Measurements from ENCODE around the gene ZDHHC4.

The ZDHHC4 gene

DNA sequence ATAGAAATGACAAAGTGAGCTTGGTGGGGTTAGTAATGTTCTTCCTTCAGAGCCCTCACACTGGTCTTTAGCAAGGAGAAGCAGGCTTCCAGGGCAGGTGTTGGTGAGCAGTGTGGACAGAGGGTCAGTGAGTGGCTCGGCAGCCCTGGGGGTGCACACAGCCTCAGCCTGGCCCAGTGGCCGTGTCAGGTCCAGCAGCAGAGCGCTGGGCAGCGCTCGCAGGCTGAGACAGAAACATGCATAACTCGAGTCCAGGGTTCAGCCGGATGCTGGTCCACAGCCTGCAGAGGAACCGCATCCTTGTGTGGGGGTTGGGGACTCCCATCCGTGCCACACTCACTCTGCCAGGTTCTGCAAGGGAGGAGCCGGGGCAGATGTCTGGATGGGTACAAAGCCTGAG, 27.2 kb downstream of the ZDHHC4 start:
- Histone ChIP-seq H3K4me2 (ENCODE audit: low read length) (no peak overlapping the region), H3K4me3 (ENCODE audit: low read length) (no peak overlapping the region), H3K27ac (ENCODE audit: low read length) (no peak overlapping the region), H3K79me2 (ENCODE audit: low read length) (no peaks in the 10 kb centered on the region), H3K4me1 (ENCODE audit: low read length) (no peaks in the 10 kb centered on the region), H4K20me1 (ENCODE audit: insufficient read depth, low read length) (no peaks in the 10 kb centered on the region), H3K9ac (ENCODE audit: low read length) (no peak overlapping the region), H2AFZ (ENCODE audit: low read depth, low read length) (no peak overlapping the region), H3K27me3 (ENCODE audit: low read depth, low read length) (no peaks in the 10 kb centered on the region), H3K9me3 (ENCODE audit: insufficient read depth, low read length) (no peaks in the 10 kb centered on the region), H3K36me3 (replicated peaks; ENCODE audit: low read depth, low read length) (peaks cover 12% of the 10 kb centered on the region)
- TF ChIP-seq, protein P1, sequence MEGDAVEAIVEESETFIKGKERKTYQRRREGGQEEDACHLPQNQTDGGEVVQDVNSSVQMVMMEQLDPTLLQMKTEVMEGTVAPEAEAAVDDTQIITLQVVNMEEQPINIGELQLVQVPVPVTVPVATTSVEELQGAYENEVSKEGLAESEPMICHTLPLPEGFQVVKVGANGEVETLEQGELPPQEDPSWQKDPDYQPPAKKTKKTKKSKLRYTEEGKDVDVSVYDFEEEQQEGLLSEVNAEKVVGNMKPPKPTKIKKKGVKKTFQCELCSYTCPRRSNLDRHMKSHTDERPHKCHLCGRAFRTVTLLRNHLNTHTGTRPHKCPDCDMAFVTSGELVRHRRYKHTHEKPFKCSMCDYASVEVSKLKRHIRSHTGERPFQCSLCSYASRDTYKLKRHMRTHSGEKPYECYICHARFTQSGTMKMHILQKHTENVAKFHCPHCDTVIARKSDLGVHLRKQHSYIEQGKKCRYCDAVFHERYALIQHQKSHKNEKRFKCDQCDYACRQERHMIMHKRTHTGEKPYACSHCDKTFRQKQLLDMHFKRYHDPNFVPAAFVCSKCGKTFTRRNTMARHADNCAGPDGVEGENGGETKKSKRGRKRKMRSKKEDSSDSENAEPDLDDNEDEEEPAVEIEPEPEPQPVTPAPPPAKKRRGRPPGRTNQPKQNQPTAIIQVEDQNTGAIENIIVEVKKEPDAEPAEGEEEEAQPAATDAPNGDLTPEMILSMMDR (IDR thresholded peaks at IDR 0.05; ENCODE audit: low read depth, low read length): no peak
- no peak for TF ChIP-seq EZH2phosphoT487 (IDR thresholded peaks at IDR 0.05; ENCODE audit: low read depth)

DNA sequence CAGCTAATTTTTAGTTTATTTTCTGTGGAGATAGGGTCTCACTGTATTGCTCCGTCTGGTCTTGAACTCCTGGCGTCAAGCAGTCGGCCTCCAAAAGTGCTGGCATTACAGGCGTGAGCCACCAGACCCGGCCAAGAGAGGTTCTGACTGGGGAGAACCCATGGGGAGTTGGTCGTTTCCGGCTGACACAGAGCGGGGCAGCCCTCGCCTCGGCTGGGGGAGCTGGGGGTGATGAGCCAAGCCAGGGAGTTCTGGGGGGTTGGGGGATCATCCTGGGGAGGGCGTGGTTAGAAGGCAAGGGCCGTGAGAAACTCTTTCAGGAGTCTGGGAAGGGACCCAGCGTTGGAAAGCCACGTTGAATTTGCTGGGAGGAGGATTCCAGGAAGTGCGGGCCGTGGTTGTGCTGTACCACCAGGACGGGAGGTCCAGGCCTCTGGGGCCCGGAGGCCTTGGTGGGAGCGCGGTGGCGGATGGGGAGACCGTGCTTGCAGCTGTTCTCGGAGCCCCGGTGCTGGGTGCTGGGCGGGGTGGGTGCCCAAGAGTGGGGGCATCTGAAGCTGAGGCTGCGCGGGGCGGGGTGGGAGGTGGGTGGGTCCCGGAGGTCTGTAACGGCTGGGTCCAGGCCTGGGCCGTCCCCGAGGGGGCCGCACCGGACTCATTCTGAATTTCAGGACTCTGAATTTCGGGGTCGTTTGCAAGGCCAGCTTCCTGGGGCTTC, 29.8 kb downstream of the ZDHHC4 start:
- no peaks in the 10 kb centered on the region for H3K79me2 ChIP-seq (ENCODE audit: low read length)
- H3K36me3 ChIP-seq (replicated peaks; ENCODE audit: low read depth, low read length): peaks cover 9% of the 10 kb centered on the region
- H3K4me2 ChIP-seq (ENCODE audit: low read length): no peak overlapping the region
- no peak overlapping the region for H2AFZ ChIP-seq (ENCODE audit: low read depth, low read length)
- no peaks in the 10 kb centered on the region for H3K27me3 ChIP-seq (ENCODE audit: low read depth, low read length)
- H3K27ac ChIP-seq (ENCODE audit: low read length): no peak overlapping the region
- no peak overlapping the region for H3K9ac ChIP-seq (ENCODE audit: low read length)
- no peaks in the 10 kb centered on the region for H3K9me3 ChIP-seq (ENCODE audit: insufficient read depth, low read length)
- TF ChIP-seq EZH2phosphoT487 (IDR thresholded peaks at IDR 0.05; ENCODE audit: low read depth): no peak
- TF ChIP-seq, protein P1 (IDR thresholded peaks at IDR 0.05; ENCODE audit: low read depth, low read length): no peak
- no peak overlapping the region for H3K4me3 ChIP-seq (ENCODE audit: low read length)
- H3K4me1 ChIP-seq (ENCODE audit: low read length): no peaks in the 10 kb centered on the region
- no peaks in the 10 kb centered on the region for H4K20me1 ChIP-seq (ENCODE audit: insufficient read depth, low read length)

DNA sequence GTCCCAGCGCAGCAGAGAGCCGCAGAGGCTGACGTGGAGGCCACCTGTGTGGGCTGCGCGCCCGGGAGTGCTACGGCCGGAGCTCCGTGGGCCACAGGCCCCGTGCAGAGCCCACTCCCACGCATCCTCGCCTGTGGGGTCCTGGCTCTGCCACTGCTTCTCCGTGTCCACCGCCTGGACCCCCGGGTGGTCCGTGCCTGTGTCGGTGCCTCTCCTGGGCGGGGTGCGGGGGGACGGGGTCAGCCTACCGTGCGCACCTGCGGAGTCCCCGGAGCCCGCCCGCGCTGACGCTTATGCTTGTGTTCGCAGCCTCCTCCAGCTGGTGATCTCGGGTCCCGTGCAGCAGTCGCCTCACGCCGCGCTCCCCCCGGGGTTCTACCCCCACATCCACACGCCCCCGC, 30.4 kb downstream of the ZDHHC4 start:
- H3K36me3 ChIP-seq (replicated peaks; ENCODE audit: low read depth, low read length): peaks cover 4% of the 10 kb centered on the region
- H2AFZ ChIP-seq (ENCODE audit: low read depth, low read length): no peak overlapping the region

DNA sequence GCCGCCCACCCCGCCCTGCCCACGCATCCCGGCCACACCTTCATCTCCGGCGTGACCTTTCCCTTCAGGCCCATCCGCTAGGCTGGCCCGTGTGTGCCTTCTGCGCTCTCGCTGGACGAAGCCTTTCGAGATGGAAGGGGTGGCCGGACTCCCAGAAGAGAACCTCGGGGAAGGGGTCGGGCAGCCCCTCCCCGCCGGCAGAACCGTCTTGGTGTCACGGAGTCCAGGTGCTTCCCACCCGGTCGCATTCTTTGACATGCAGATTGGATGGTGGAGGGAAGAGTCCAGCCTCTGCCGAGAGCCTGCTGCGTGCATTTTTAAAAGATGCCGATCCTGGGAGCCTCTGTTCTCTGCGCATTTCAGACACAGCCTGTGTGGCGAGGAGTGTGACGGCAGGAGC, 30.8 kb downstream of the ZDHHC4 start:
- H2AFZ ChIP-seq (ENCODE audit: low read depth, low read length): no peak overlapping the region
- no peaks in the 10 kb centered on the region for H3K4me1 ChIP-seq (ENCODE audit: low read length)
- H3K79me2 ChIP-seq (ENCODE audit: low read length): no peaks in the 10 kb centered on the region
- H3K36me3 ChIP-seq (replicated peaks; ENCODE audit: low read depth, low read length): peaks cover 3% of the 10 kb centered on the region
- no peak overlapping the region for H3K4me2 ChIP-seq (ENCODE audit: low read length)
- H3K9ac ChIP-seq (ENCODE audit: low read length): no peak overlapping the region
- no peak overlapping the region for H3K27ac ChIP-seq (ENCODE audit: low read length)
- H4K20me1 ChIP-seq (ENCODE audit: insufficient read depth, low read length): no peaks in the 10 kb centered on the region
- H3K9me3 ChIP-seq (ENCODE audit: insufficient read depth, low read length): no peaks in the 10 kb centered on the region
- no peaks in the 10 kb centered on the region for H3K27me3 ChIP-seq (ENCODE audit: low read depth, low read length)
- no peak overlapping the region for H3K4me3 ChIP-seq (ENCODE audit: low read length)
- TF ChIP-seq EZH2phosphoT487 (IDR thresholded peaks at IDR 0.05; ENCODE audit: low read depth): no peak
- TF ChIP-seq, protein P1 (IDR thresholded peaks at IDR 0.05; ENCODE audit: low read depth, low read length): no peak

More for the DNA sequence above, 30.4 kb downstream of the ZDHHC4 start:
- Histone ChIP-seq H3K4me1 (ENCODE audit: low read length) (no peaks in the 10 kb centered on the region), H3K4me2 (ENCODE audit: low read length) (no peak overlapping the region), H3K9me3 (ENCODE audit: insufficient read depth, low read length) (no peaks in the 10 kb centered on the region), H3K9ac (ENCODE audit: low read length) (no peak overlapping the region), H3K27ac (ENCODE audit: low read length) (no peak overlapping the region), H3K27me3 (ENCODE audit: low read depth, low read length) (no peaks in the 10 kb centered on the region), H3K79me2 (ENCODE audit: low read length) (no peaks in the 10 kb centered on the region), H4K20me1 (ENCODE audit: insufficient read depth, low read length) (no peaks in the 10 kb centered on the region), H3K4me3 (ENCODE audit: low read length) (no peak overlapping the region)
- TF ChIP-seq EZH2phosphoT487 (IDR thresholded peaks at IDR 0.05; ENCODE audit: low read depth): no peak
- TF ChIP-seq, protein P1 (IDR thresholded peaks at IDR 0.05; ENCODE audit: low read depth, low read length): no peak
